ENCODE data around the gene EIF4G3. TPM values are rescaled to one million over a fixed set of nuclear protein-coding genes. Genes with fewer than 3 reads are reported as not detected.

Gene EIF4G3
- total RNA-seq, 4 donors from 2014 or later, result 48.6 to 73.6 (median 57.9) TPM

DNA sequence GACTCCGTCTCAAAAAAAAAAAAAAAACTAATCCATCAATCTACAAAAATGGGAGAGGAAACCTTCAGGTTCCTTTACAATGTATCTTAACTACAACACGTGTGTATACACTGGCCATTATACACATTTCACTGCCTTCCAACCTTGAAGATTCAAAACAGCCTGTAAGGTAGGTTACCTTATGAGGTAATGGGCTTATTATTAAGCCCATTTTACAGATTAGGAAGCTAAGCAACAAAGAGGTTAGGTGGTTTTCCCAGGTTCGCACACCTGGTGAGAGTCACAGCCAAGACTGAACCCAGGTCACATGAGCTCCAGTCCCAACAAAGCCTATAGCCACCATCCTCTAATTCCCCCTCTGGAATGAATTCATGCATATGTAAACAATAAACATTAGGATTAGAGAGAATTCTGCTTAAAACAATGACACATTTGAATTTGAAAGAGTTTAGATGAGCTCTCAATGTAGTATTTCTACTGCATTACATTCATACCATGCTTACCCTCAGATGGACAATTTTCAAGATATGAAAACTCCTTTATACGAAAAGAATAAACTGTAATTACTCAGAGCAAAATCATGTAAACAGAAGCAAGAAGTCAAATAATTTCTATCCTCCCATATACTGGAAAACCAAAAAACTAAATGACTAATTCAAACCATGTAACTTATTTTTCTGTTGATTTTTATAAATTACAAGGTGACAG lies 54.8 kb downstream of the EIF4G3 start:
- Histone ChIP-seq H3K27me3 (no peaks in the 10 kb centered on the region), H3K36me3 (peaks cover 0 to 5% of the 10 kb centered on the region in 2 donors), H3K27ac (no peak overlapping the region), H3K4me3 (no peak overlapping the region), H3K9me3 (no peaks in the 10 kb centered on the region), H3K4me1 (peaks cover 0 to 23% (median 0%) of the 10 kb centered on the region in 3 donors)
- ATAC-seq, result no peak
- TF ChIP-seq POLR2AphosphoS5 (IDR thresholded peaks at IDR 0.05), result no peak
- TF ChIP-seq, protein P1, sequence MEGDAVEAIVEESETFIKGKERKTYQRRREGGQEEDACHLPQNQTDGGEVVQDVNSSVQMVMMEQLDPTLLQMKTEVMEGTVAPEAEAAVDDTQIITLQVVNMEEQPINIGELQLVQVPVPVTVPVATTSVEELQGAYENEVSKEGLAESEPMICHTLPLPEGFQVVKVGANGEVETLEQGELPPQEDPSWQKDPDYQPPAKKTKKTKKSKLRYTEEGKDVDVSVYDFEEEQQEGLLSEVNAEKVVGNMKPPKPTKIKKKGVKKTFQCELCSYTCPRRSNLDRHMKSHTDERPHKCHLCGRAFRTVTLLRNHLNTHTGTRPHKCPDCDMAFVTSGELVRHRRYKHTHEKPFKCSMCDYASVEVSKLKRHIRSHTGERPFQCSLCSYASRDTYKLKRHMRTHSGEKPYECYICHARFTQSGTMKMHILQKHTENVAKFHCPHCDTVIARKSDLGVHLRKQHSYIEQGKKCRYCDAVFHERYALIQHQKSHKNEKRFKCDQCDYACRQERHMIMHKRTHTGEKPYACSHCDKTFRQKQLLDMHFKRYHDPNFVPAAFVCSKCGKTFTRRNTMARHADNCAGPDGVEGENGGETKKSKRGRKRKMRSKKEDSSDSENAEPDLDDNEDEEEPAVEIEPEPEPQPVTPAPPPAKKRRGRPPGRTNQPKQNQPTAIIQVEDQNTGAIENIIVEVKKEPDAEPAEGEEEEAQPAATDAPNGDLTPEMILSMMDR (IDR thresholded peaks at IDR 0.05), result no peak
- no peak for TF ChIP-seq POLR2A (IDR thresholded peaks at IDR 0.05)
- no peak for TF ChIP-seq EP300 (IDR thresholded peaks at IDR 0.05)
- 69 to 84% methylated on average over 3 to 4 of the region's 4 CpGs for WGBS, 2 donors (ENCODE audit: low coverage in 1 of 2)

DNA sequence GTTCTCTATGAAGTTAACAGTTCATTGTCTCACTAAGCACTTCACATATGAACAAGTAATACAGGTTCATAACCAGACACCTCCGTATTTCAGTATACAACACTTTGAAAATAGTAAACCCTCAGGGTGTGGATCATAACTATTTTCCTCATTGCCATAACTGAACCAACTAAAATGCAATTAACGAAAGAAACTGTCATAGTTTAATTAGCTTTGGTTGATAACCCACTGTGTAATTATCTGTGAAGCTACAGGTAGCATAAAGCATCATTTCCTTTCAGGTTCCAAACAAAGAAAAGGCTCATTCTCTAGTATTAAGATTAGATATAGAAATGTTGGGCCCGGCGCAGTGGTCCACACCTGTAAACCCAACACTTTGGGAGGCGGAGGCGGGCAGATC lies 58.5 kb downstream of the EIF4G3 start:
- Histone ChIP-seq H3K4me3 (no peak overlapping the region), H3K9me3 (no peaks in the 10 kb centered on the region), H3K36me3 (no peaks in the 10 kb centered on the region), H3K27me3 (no peaks in the 10 kb centered on the region), H3K4me1 (peaks cover 0 to 10% (median 0%) of the 10 kb centered on the region in 3 donors), H3K27ac (no peak overlapping the region)
- no peak for ATAC-seq
- no peak for TF ChIP-seq EP300 (IDR thresholded peaks at IDR 0.05)
- no peak for TF ChIP-seq POLR2A (IDR thresholded peaks at IDR 0.05)
- no peak for TF ChIP-seq POLR2AphosphoS5 (IDR thresholded peaks at IDR 0.05)
- TF ChIP-seq, protein P1 (IDR thresholded peaks at IDR 0.05), result no peak
- 93% methylated on average over 6 of the region's 6 CpGs; no CpG with 5 or more reads in 1 of the 2 donors for WGBS, 2 donors (ENCODE audit: low coverage in 1 of 2)

DNA sequence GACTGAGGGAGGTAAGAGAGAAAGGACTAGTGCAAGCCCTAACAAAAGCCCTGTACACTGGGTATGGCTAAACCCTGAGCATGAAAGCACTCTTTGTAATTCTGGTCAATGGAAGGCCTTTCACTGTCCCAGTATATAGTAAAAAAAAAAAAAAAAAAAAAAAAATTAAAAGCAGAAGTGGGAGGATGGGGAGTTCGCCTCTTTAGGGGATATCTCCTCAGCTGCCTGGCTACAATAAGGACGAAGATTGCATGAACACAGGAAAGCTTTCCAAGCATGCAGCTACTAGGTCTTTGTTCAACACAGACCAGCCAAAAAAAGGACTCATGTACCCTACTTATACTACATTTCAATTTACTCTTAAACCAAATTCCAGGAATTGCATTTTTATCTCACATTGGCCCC lies 59.1 kb downstream of the EIF4G3 start:
- Histone ChIP-seq H3K36me3 (no peaks in the 10 kb centered on the region), H3K27me3 (no peaks in the 10 kb centered on the region), H3K27ac (no peak overlapping the region), H3K9me3 (no peaks in the 10 kb centered on the region), H3K4me3 (no peak overlapping the region), H3K4me1 (peaks cover 0 to 16% (median 0%) of the 10 kb centered on the region in 3 donors)
- ATAC-seq, result no peak
- 52 to 65% methylated on average over 2 of the region's 2 CpGs for WGBS, 2 donors (ENCODE audit: low coverage in 1 of 2)
- TF ChIP-seq EP300 (IDR thresholded peaks at IDR 0.05), result no peak
- TF ChIP-seq POLR2A (IDR thresholded peaks at IDR 0.05), result no peak

DNA sequence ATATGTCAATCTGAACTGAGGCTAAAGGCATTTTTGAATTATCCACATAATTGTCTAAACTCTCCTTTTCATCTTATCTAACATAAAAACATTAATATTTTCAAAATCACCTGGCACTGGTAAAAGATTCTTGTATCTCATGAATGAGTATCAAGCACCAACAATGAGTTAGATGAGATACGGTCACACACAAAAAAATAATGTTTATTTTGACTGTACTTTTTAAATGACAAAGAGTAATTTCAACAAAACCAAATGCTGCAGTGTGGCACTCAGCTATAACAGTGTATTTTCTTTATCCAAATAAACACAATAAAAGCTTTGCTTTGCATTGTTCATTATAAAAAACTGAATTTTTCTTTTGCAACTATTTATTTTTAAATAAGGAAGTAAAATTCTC lies 59.5 kb downstream of the EIF4G3 start:
- no peaks in the 10 kb centered on the region for H3K9me3 ChIP-seq
- ATAC-seq, result no peak
- H3K36me3 ChIP-seq, result no peaks in the 10 kb centered on the region
- TF ChIP-seq POLR2AphosphoS5 (IDR thresholded peaks at IDR 0.05) (no peak), POLR2A (IDR thresholded peaks at IDR 0.05) (no peak), EP300 (IDR thresholded peaks at IDR 0.05) (no peak)
- TF ChIP-seq, protein P1 (IDR thresholded peaks at IDR 0.05), result no peak
- H3K4me1 ChIP-seq, result peaks cover 0 to 20% (median 0%) of the 10 kb centered on the region in 3 donors
- WGBS, 2 donors (ENCODE audit: low coverage in 1 of 2), result 56 to 72% methylated on average over 1 of the region's 1 CpG
- H3K27me3 ChIP-seq, result no peaks in the 10 kb centered on the region
- H3K27ac ChIP-seq, result no peak overlapping the region
- H3K4me3 ChIP-seq, result no peak overlapping the region

DNA sequence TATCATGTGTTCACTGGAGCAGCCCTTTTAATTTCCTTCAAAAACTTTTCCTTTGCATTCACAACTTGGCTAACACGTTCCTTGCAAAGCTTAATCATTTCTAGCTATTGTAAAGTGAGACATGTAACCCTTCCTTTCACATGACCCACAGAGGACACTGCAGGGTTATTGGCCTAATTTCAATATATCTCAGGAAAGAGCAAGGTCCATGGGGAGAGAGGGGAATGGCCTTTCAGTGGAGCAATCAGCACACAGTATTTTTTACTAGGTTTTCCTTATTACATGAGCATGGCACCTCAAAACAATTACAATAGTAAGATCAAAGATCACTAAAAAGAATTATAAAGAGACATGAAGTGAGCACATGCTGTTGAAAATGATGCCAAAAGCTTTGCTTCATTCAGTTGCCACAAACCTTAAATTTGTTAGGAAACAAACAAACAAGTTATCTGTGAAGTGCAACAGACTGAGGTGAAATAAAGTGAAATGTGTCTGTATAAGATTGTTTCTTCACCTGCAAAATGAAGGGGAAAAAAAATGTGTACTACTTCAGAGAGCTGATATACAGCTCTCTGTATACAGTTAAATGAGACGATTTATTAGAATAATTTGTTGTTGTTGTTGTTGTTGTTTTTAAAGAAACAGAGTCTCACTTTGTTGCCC lies 61.5 kb downstream of the EIF4G3 start:
- no peaks in the 10 kb centered on the region for H3K36me3 ChIP-seq
- 70 to 74% methylated on average over 2 of the region's 2 CpGs for WGBS, 2 donors (ENCODE audit: low coverage in 1 of 2)
- H3K9me3 ChIP-seq, result no peaks in the 10 kb centered on the region
- H3K4me1 ChIP-seq, result peaks cover 0 to 35% (median 0%) of the 10 kb centered on the region in 3 donors
- H3K4me3 ChIP-seq, result no peak overlapping the region
- no peak for ATAC-seq
- H3K27ac ChIP-seq, result no peak overlapping the region
- no peaks in the 10 kb centered on the region for H3K27me3 ChIP-seq
- TF ChIP-seq POLR2AphosphoS5 (IDR thresholded peaks at IDR 0.05) (no peak), POLR2A (IDR thresholded peaks at IDR 0.05) (no peak), EP300 (IDR thresholded peaks at IDR 0.05) (no peak)
- TF ChIP-seq, protein P1 (IDR thresholded peaks at IDR 0.05), result no peak

Measured in gastroesophageal sphincter (tissue), 4 donors.